NCI-H748 treated with DMSO at 0.1 percent for 48 hours (cell line): ENCODE data around the gene TK2.

Experiments
- DNase-seq: peaks from one replicate; lab custom pipeline; 2025; lab: John Stamatoyannopoulos, UW

The TK2 gene

GRCh38 chr16:66544016-66544757, 5.7 kb downstream of the TK2 start:
- DNase-seq = no peak

GRCh38 chr16:66543541-66543940, 6.4 kb downstream of the TK2 start:
- DNase-seq = no peak

GRCh38 chr16:66542396-66542795, 7.5 kb downstream of the TK2 start:
- DNase-seq = no peak

GRCh38 chr16:66541388-66542355, 8.2 kb downstream of the TK2 start:
- no peak for DNase-seq

GRCh38 chr16:66539623-66540469, 10.1 kb downstream of the TK2 start:
- DNase-seq = no peak

- no peak for DNase-seq
Measured at GRCh38 chr16:66538910-66539309, 11.0 kb downstream of the TK2 start.

GRCh38 chr16:66537236-66537635, 12.7 kb downstream of the TK2 start:
- no peak for DNase-seq

GRCh38 chr16:66536525-66536924, 13.4 kb downstream of the TK2 start:
- DNase-seq = no peak

GRCh38 chr16:66534376-66534799, 15.5 kb downstream of the TK2 start:
- no peak for DNase-seq

GRCh38 chr16:66529475-66529874, 20.4 kb downstream of the TK2 start:
- DNase-seq = no peak

GRCh38 chr16:66528294-66528693, 21.6 kb downstream of the TK2 start:
- DNase-seq = no peak

- no peak for DNase-seq
Measured at GRCh38 chr16:66525396-66526180, 24.3 kb downstream of the TK2 start.

GRCh38 chr16:66524601-66525164, 25.2 kb downstream of the TK2 start:
- DNase-seq = no peak

- no peak for DNase-seq
Measured at GRCh38 chr16:66523861-66524354, 26.0 kb downstream of the TK2 start.

- no peak for DNase-seq
Measured at GRCh38 chr16:66522816-66523590, 26.9 kb downstream of the TK2 start.

- DNase-seq = no peak
Measured at GRCh38 chr16:66521951-66522771, 27.8 kb downstream of the TK2 start.

- no peak for DNase-seq
Measured at GRCh38 chr16:66521252-66521713, 28.6 kb downstream of the TK2 start.

GRCh38 chr16:66520406-66521170, 29.3 kb downstream of the TK2 start:
- DNase-seq = no peak
